Epithelial cell of esophagus (primary cell): Measurements from ENCODE around the gene PDE9A.
A peak's percentile ranks its signal among the peaks of the same experiment; 100 is the strongest.
"Not testable (repeated sequence)": the region's sequence is repeated elsewhere in the genome, so short reads cannot be mapped to it uniquely, and the experiment has no call there.

Experiments used
- DNase-seq: peaks from one replicate; pipeline ENCODE4 v3.0.0; 2010; ENCODE audit warnings: low read depth
- H3K4me3 ChIP-seq: 2 replicates; pipeline ENCODE4 v1.5.1; 2011; ENCODE audit warnings: mild to moderate bottlenecking, low read length, control low read depth
- CTCF ChIP-seq: IDR thresholded peaks from 2 replicates; pipeline ENCODE4 v1.5.1; 2011; ENCODE audit warnings: low read depth, mild to moderate bottlenecking, low read length, control low read depth, inconsistent platforms; ENCODE audit not compliant: insufficient read depth; ENCODE audit errors: missing control alignments

The PDE9A gene

GRCh38 chr21:42612390-42612789 is 41.0 kb upstream of the PDE9A start:
- no peak for TF ChIP-seq CTCF
- DNase-seq = no peak

GRCh38 chr21:42613756-42614155 is 39.7 kb upstream of the PDE9A start:
- no peak overlapping the region for H3K4me3 ChIP-seq
- DNase-seq = no peak
- TF ChIP-seq CTCF = no peak

More at GRCh38 chr21:42612390-42612789, 41.0 kb upstream of the PDE9A start:
- H3K4me3 ChIP-seq = no peak overlapping the region

GRCh38 chr21:42614396-42614795 is 39.0 kb upstream of the PDE9A start:
- TF ChIP-seq CTCF = no peak
- DNase-seq = no peak
- no peak overlapping the region for H3K4me3 ChIP-seq

GRCh38 chr21:42614811-42615351 is 38.5 kb upstream of the PDE9A start:
- no peak overlapping the region for H3K4me3 ChIP-seq
- TF ChIP-seq CTCF = no peak
- DNase-seq = peak; percentile 96

- not testable (repeated sequence) for DNase-seq, H3K4me3 ChIP-seq
Measured at GRCh38 chr21:42615377-42615776, 38.0 kb upstream of the PDE9A start.

- no peak for TF ChIP-seq CTCF
- H3K4me3 ChIP-seq = no peak overlapping the region
- no peak for DNase-seq
Measured at GRCh38 chr21:42615924-42616323, 37.5 kb upstream of the PDE9A start.

- DNase-seq = no peak
- no peak for TF ChIP-seq CTCF
- no peak overlapping the region for H3K4me3 ChIP-seq
Measured at GRCh38 chr21:42616446-42616845, 37.0 kb upstream of the PDE9A start.
